H1 (cell line): Measurements from ENCODE around the gene PRRC2A.

Source experiments
- CHD2 ChIP-seq: IDR thresholded peaks from 2 replicates; pipeline ENCODE4 v1.6.1; 2012; ENCODE audit warnings: low read length, improper control_type of control experiment
- EZH2 ChIP-seq: fragments of 200-600 bp; sonication (generic); IDR thresholded peaks from 2 replicates; pipeline ENCODE4 v1.7.1; 2012; ENCODE audit warnings: low read depth, mild to moderate bottlenecking, moderate library complexity, low read length, inconsistent platforms; ENCODE audit not compliant: severe bottlenecking
- JUN ChIP-seq: IDR thresholded peaks from 2 replicates; pipeline ENCODE4 v1.6.1; 2011; ENCODE audit warnings: low read depth, mild to moderate bottlenecking, improper control_type of control experiment, low read length
- POLR2A ChIP-seq, 2 experiments: IDR thresholded peaks; 1 replicate in 1 of 2; 2 replicates in 1 of 2; pipeline ENCODE4 v1.6.1; 2011; ENCODE audit warnings: low read depth in 2 of 2, low read length in 2 of 2, mild to moderate bottlenecking in 2 of 2; ENCODE audit errors: control extremely low read depth in 1 of 2
- RAD21 ChIP-seq, 2 experiments: IDR thresholded peaks in 1 of 2; conservative IDR thresholded peaks in 1 of 2; 2 replicates each; pipeline ENCODE4 v1.6.1; 2011; ENCODE audit warnings: low read depth in 2 of 2, low read length in 2 of 2, improper control_type of control experiment in 1 of 2, inconsistent platforms in 1 of 2, mild to moderate bottlenecking in 1 of 2, moderate library complexity in 1 of 2
- RXRA ChIP-seq: IDR thresholded peaks from 2 replicates; pipeline ENCODE4 v1.6.1; 2011; ENCODE audit warnings: low read depth, mild to moderate bottlenecking, low read length, moderate library complexity; ENCODE audit not compliant: insufficient read depth
- SP1 ChIP-seq: IDR thresholded peaks from 2 replicates; pipeline ENCODE4 v1.6.1; 2011; ENCODE audit warnings: low read depth, low read length
- ZNF274 ChIP-seq: IDR thresholded peaks from 2 replicates; pipeline ENCODE4 v1.7.0; 2012; ENCODE audit warnings: low read length, borderline replicate concordance; ENCODE audit errors: extremely low read depth
- TF ChIP-seq, protein P1 (sequence below), 3 experiments: IDR thresholded peaks; 1 replicate in 2 of 3; 2 replicates in 1 of 3; pipeline versions ENCODE4 v1.5.1 to v1.6.1; 2011; ENCODE audit warnings: low read length in 3 of 3, mild to moderate bottlenecking in 3 of 3, inconsistent platforms in 2 of 3, low read depth in 1 of 3, moderate library complexity in 1 of 3; ENCODE audit not compliant: insufficient read depth in 1 of 3; ENCODE audit errors: control extremely low read depth in 1 of 3
- TF ChIP-seq, protein P2 (sequence below): IDR thresholded peaks from 2 replicates; pipeline ENCODE4 v1.6.1; 2011; ENCODE audit warnings: low read depth, mild to moderate bottlenecking, low read length; ENCODE audit not compliant: insufficient read depth

DNA sequence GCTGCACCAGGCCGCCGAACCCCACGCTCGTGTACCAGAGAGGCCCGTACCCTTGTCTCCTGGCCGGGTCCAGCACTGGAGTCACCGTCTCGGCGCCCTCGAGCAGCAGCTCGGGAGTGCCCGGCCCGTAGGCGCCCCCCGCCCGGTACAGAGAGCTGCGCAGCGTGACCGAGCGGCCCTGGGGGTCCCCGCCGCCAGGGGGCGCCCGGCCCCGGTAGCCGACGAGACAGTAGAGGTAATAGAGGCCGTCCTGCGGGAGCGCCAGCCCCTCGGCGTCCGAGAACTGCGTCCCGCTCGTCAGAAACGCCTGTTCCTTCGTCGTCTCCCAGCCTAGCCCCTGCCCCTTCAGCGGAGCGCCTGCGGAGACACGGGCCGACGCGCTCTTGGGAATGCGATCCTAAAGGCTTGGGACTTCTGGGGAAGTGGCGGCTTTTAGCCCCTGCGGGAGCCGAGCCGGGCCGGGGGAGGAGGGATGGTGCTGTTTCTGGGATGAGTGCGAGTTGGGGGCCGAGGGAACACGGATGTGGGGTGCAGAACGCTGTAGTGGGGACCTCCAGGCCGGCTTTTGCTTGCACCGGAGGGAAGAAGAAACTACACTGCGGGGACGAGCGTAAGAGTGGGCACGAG lies 39.6 kb upstream of the PRRC2A start:
- peak; percentile 39 to 66 for TF ChIP-seq RAD21 (IDR thresholded peaks at IDR 0.05 in 1 of 2, conservative IDR thresholded peaks at IDR 0.05 in 1 of 2; ENCODE audit: low read depth in 2 of 2, low read length in 2 of 2)
- TF ChIP-seq, protein P1, sequence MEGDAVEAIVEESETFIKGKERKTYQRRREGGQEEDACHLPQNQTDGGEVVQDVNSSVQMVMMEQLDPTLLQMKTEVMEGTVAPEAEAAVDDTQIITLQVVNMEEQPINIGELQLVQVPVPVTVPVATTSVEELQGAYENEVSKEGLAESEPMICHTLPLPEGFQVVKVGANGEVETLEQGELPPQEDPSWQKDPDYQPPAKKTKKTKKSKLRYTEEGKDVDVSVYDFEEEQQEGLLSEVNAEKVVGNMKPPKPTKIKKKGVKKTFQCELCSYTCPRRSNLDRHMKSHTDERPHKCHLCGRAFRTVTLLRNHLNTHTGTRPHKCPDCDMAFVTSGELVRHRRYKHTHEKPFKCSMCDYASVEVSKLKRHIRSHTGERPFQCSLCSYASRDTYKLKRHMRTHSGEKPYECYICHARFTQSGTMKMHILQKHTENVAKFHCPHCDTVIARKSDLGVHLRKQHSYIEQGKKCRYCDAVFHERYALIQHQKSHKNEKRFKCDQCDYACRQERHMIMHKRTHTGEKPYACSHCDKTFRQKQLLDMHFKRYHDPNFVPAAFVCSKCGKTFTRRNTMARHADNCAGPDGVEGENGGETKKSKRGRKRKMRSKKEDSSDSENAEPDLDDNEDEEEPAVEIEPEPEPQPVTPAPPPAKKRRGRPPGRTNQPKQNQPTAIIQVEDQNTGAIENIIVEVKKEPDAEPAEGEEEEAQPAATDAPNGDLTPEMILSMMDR (IDR thresholded peaks at IDR 0.05; ENCODE audit: control extremely low read depth in 1 of 3, insufficient read depth in 1 of 3, low read depth in 1 of 3, low read length in 3 of 3) = peak in 2 of 3 experiments; percentile 89 to 93; a peak in 3 of 4 replicates
- TF ChIP-seq ZNF274 = no peak
- TF ChIP-seq POLR2A (IDR thresholded peaks at IDR 0.05; ENCODE audit: control extremely low read depth in 1 of 2, low read depth in 2 of 2, low read length in 2 of 2) = 0 out of 3 replicates have a peak, but pooled peaks of 1 of the 2 experiments have one; percentile 18
- no peak for TF ChIP-seq JUN
- no peak for TF ChIP-seq CHD2
- TF ChIP-seq SP1 = no peak
- TF ChIP-seq, protein P2, sequence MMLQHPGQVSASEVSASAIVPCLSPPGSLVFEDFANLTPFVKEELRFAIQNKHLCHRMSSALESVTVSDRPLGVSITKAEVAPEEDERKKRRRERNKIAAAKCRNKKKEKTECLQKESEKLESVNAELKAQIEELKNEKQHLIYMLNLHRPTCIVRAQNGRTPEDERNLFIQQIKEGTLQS = no peak
- no peak for TF ChIP-seq EZH2
- TF ChIP-seq RXRA = no peak
